ENCODE results near the gene HYI.

HYI gene

GRCh38 chr1:43421976-43422750 is 31.6 kb downstream of the HYI start:
- TF ChIP-seq CTCF (conservative IDR thresholded peaks at IDR 0.05; ENCODE audit: low read depth): no peak
- peak overlapping the region; percentile 80 for H3K27ac ChIP-seq
- ChIA-PET POLR2A (ENCODE audit: low non-redundant PET) (no interaction called here), CTCF (no interaction called here)
- no peak for DNase-seq (ENCODE audit: low spot score)

GRCh38 chr1:43421396-43421795 is 32.3 kb downstream of the HYI start:
- peak overlapping the region; percentile 80 for H3K27ac ChIP-seq
- CTCF ChIA-PET: interaction anchor here (0.7 kb wide), 1 partner anchor 320 kb away, joined by 3 read pairs; no protein-coding TSS in a partner anchor
- POLR2A ChIA-PET (ENCODE audit: low non-redundant PET): no interaction called here
- DNase-seq (ENCODE audit: low spot score): no peak
- TF ChIP-seq CTCF (conservative IDR thresholded peaks at IDR 0.05; ENCODE audit: low read depth): no peak

GRCh38 chr1:43420874-43421273 is 32.9 kb downstream of the HYI start:
- POLR2A ChIA-PET (ENCODE audit: low non-redundant PET): no interaction called here
- peak overlapping the region; percentile 80; the same call in 1 of the 2 replicates for H3K27ac ChIP-seq
- no peak for TF ChIP-seq CTCF (conservative IDR thresholded peaks at IDR 0.05; ENCODE audit: low read depth)
- DNase-seq (ENCODE audit: low spot score): no peak
- CTCF ChIA-PET: interaction anchor here (0.7 kb wide), 1 partner anchor 320 kb away, joined by 3 read pairs; no protein-coding TSS in a partner anchor

DNA sequence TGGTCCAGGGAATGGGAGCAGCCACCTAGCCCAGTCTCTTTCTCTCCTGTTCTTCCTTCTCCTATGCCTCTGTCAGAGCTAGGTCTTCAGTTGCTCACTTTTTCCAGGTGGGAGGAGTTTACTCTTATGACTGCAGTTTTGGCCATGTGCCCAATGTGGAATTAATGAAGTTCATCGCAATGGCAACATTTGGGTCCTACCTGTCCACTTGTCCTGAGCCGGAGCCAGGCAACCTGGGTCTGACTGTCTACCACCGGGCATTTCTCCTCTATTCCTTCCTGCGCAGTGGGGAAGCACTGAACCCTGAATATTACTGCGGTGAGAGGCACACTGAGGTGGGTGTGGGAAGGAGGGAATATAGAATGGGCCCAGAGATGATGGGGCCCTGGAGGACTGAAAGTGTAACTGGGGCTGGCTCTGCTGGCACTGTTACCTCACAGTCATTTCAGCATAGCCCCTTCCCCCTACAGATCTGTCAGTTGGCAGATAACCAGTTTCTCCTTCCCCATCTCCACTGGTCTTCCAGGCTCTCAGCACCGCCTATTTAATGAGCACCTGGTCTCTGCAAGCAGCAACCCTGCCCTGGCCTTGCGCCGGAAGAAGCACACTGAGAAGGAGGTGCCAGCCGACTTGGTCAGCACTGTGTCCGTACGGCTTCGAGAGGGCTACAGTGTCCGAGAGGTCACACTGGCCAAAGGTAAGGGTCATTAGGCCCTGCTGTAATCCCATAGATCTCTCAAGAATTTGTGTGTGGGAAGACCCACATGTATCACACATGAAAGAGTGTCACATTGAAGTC is 33.9 kb downstream of the HYI start:
- TF ChIP-seq CTCF (conservative IDR thresholded peaks at IDR 0.05; ENCODE audit: low read depth): no peak
- ChIA-PET POLR2A (ENCODE audit: low non-redundant PET) (no interaction called here), CTCF (no interaction called here)
- DNase-seq (ENCODE audit: low spot score): no peak
- H3K27ac ChIP-seq: no peak overlapping the region

DNA sequence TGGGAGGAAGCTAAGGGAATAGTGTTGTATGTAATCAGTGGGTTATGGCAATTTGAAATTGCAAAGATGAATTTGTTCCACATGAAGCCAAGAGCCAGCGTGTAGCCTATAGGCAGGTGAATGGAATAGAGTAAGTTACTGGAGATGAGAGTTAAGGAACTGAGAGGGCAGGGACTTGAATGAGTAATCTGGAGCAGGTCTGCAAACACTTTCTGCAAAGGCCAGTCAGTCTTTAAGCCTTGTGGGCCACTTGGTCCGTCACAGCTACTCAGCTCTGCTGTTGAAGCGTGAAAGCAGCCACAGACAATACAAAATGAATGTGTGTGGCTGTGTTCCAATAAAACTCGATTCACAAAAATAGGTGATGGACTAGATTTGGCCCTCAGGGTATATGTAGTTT is 34.9 kb downstream of the HYI start:
- no peak for TF ChIP-seq CTCF (conservative IDR thresholded peaks at IDR 0.05; ENCODE audit: low read depth)
- DNase-seq (ENCODE audit: low spot score): no peak
- POLR2A ChIA-PET (ENCODE audit: low non-redundant PET): no interaction called here
- no peak overlapping the region for H3K27ac ChIP-seq
- CTCF ChIA-PET: interaction anchor here (0.6 kb wide), 1 partner anchor 204 kb away, joined by 4 read pairs; no protein-coding TSS in a partner anchor

- no peak for TF ChIP-seq CTCF (conservative IDR thresholded peaks at IDR 0.05; ENCODE audit: low read depth)
- CTCF ChIA-PET: interaction anchor here (0.7 to 1.1 kb wide), 2 partner anchors 67 to 184 kb away, joined by 3 read pairs; no protein-coding TSS in a partner anchor
- peak overlapping the region; percentile 21; the same call in 1 of the 2 replicates for H3K27ac ChIP-seq
- DNase-seq (ENCODE audit: low spot score): no peak
- POLR2A ChIA-PET (ENCODE audit: low non-redundant PET): no interaction called here
Measured at GRCh38 chr1:43415901-43416300, 37.8 kb downstream of the HYI start.

Measured in RWPE1 (cell line).